Measurements from ENCODE around the gene NTRK2.

Gene NTRK2

GRCh38 chr9:85036496-85036895, 367.0 kb downstream of the NTRK2 start:
- no peak for TF ChIP-seq CTCF (IDR thresholded peaks at IDR 0.05; ENCODE audit: low read depth, low read length)
- DNase-seq (ENCODE audit: extremely low read depth, low read depth) = no peak

GRCh38 chr9:85038061-85038460, 368.5 kb downstream of the NTRK2 start:
- no peak for TF ChIP-seq CTCF (IDR thresholded peaks at IDR 0.05; ENCODE audit: low read depth, low read length)
- DNase-seq (ENCODE audit: extremely low read depth, low read depth) = no peak

GRCh38 chr9:85038824-85039608, 369.5 kb downstream of the NTRK2 start:
- TF ChIP-seq CTCF (IDR thresholded peaks at IDR 0.05; ENCODE audit: low read depth, low read length) = no peak
- DNase-seq (ENCODE audit: extremely low read depth, low read depth) = no peak

GRCh38 chr9:85040146-85040545, 370.6 kb downstream of the NTRK2 start:
- no peak for DNase-seq (ENCODE audit: extremely low read depth, low read depth)
- no peak for TF ChIP-seq CTCF (IDR thresholded peaks at IDR 0.05; ENCODE audit: low read depth, low read length)

- no peak for TF ChIP-seq CTCF (IDR thresholded peaks at IDR 0.05; ENCODE audit: low read depth, low read length)
- no peak for DNase-seq (ENCODE audit: extremely low read depth, low read depth)
Observed at GRCh38 chr9:85040821-85041465, 371.4 kb downstream of the NTRK2 start.

- DNase-seq (ENCODE audit: extremely low read depth, low read depth) = no peak
- no peak for TF ChIP-seq CTCF (IDR thresholded peaks at IDR 0.05; ENCODE audit: low read depth, low read length)
Observed at GRCh38 chr9:85041466-85042137, 372.1 kb downstream of the NTRK2 start.
